Neural crest cell (in vitro differentiated cells): ENCODE data around the gene PRPF18. TPM values are rescaled to one million over a fixed set of nuclear protein-coding genes. Genes with fewer than 3 reads are reported as not detected.

ENCODE experiments used
- DNase-seq: peaks from one replicate; pipeline ENCODE4 v3.0.0; 2021; ENCODE audit warnings: low read depth, mixed read lengths, low spot score
- H3K27ac Mint-ChIP-seq: one replicate; pipeline ENCODE4 v1.8.0; 2021; ENCODE audit warnings: mild to moderate bottlenecking, mixed read lengths; ENCODE audit not compliant: unreplicated experiment
- H3K27me3 Mint-ChIP-seq: 2 replicates; pipeline ENCODE4 v1.8.0; 2021; ENCODE audit warnings: low read depth, mild to moderate bottlenecking, mixed read lengths
- H3K36me3 Mint-ChIP-seq: 2 replicates; pipeline ENCODE4 v1.8.0; 2021; ENCODE audit warnings: low read depth, mild to moderate bottlenecking, mixed read lengths
- H3K4me1 Mint-ChIP-seq: 2 replicates; pipeline ENCODE4 v1.8.0; 2021; ENCODE audit warnings: mixed read lengths
- H3K4me3 Mint-ChIP-seq: one replicate; pipeline ENCODE4 v1.8.0; 2021; ENCODE audit warnings: mild to moderate bottlenecking, mixed read lengths
- H3K9me3 Mint-ChIP-seq: 2 replicates; pipeline ENCODE4 v1.8.0; 2021; ENCODE audit warnings: mixed read lengths
- CTCF ChIP-seq: fragments of 200-600 bp; sonication (generic); conservative IDR thresholded peaks from 2 replicates; pipeline ENCODE4 v1.5.0; 2021; ENCODE audit warnings: antibody characterized with exemption, mild to moderate bottlenecking
- total RNA-seq: library from RNA; stranded (reverse); gene quantifications from 2 replicates; pipeline ENCODE4 v1.2.1, GENCODE V29; 2021

Gene PRPF18
- total RNA-seq, 1 donor from 2014 or later: 14.6 TPM

DNA sequence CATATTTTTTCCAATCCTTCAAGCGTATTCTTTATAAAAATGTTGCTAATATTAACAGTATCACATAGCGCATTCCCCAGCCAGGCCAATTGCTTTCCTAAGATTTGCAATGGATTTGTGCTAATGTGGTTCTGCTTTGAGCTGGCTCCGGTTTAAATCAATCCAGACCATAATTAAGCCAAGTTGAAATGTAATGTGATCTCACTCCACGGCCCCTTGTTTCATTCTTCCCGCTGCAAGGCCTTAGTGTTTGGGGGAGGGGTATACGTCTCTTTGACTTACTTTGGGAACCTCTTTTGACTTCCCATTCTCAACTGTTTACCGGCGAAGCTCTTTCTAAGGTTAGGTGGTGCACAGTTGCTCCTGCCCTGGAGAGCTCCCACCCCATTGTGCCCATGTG lies 86.4 kb downstream of the PRPF18 start:
- Mint-ChIP-seq H3K27ac (peak overlapping the region; percentile 25), H3K9me3 (no peaks in the 10 kb centered on the region), H3K36me3 (peaks cover 34% of the 10 kb centered on the region), H3K4me1 (peaks cover 27% of the 10 kb centered on the region), H3K27me3 (no peaks in the 10 kb centered on the region), H3K4me3 (peak overlapping the region; percentile 31)
- TF ChIP-seq CTCF: no peak
- no peak for DNase-seq

DNA sequence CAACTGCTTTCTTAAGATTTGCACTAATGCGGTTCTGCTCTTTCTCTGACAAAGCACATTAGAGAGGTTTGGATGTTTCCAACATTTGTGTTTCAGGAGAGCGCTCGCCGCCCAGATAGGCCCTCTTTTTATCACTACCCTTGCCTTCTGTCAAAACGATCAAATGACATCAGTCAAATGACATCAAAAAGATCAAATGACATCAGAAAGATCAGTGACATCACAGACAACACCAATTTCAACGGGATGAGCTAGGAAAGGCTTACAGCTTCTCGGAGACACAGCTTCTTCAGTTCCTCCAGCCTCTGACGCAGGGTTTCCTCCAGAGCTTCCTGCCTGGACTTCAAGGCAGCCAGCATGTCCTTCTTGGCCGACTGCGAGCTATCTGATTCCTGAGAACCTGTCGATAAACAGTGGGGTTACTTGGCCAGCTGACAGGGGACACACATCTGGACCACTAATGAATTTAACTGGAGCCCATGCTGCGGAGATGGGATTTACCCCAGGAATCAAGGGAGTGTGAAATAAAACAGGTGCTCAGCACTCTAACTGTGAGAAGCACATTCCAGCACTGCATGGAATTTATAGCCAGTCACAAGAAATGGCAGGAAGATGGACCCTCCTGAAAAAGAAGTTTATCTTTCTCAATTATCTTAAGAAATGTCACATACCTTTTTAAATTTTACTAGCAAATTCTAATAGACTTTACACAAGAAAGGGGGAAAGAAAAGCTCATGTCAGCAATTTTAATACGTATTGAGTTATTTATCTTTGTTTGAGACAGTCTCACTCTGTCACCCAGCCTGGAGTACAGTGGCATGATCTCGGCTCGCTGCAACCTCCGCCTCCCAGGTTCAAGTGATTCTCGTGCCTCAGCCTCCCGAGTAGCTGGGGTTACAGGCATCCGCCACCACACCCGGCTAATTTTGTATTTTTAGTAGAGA lies 88.2 kb downstream of the PRPF18 start:
- H3K4me1 Mint-ChIP-seq: peaks cover 21% of the 10 kb centered on the region
- H3K36me3 Mint-ChIP-seq: peaks cover 35% of the 10 kb centered on the region
- TF ChIP-seq CTCF: no peak
- DNase-seq: no peak
- H3K27ac Mint-ChIP-seq: no peak overlapping the region
- H3K27me3 Mint-ChIP-seq: no peaks in the 10 kb centered on the region
- H3K9me3 Mint-ChIP-seq: no peaks in the 10 kb centered on the region
- no peak overlapping the region for H3K4me3 Mint-ChIP-seq

GRCh38 chr10:13678101-13678843 lies 91.5 kb downstream of the PRPF18 start:
- Mint-ChIP-seq H3K4me1 (peaks cover 3% of the 10 kb centered on the region), H3K36me3 (peaks cover 35% of the 10 kb centered on the region), H3K27ac (no peak overlapping the region), H3K9me3 (no peaks in the 10 kb centered on the region), H3K27me3 (no peaks in the 10 kb centered on the region), H3K4me3 (no peak overlapping the region)
- DNase-seq: no peak
- no peak for TF ChIP-seq CTCF

Other genes with a start within 250 kb of the PRPF18 start
- 158 and 163 TPM in 2 replicates for gene SEPHS1, start 238.7 kb upstream of the PRPF18 start, total RNA-seq
- gene BEND7, start 58.0 kb upstream of the PRPF18 start, total RNA-seq: 21.9 and 25.0 TPM in 2 replicates